GM19438 (cell line): Measurements from ENCODE around the gene MYO1G.
"Not testable (repeated sequence)": the region's sequence is repeated elsewhere in the genome, so short reads cannot be mapped to it uniquely, and the experiment has no call there.

Source experiments
- ATAC-seq: cut with Tn5 transposase; IDR thresholded peaks from one replicate; pipeline ENCODE4 v1.9.1; 2021; ENCODE audit warnings: low read depth; ENCODE audit not compliant: unreplicated experiment

The MYO1G gene

GRCh38 chr7:44978511-44979366 is at the start of gene MYO1G:
Gene MYO1G, minus strand, starts transcription at chr7:44979015. Its CDS starts 54 bp downstream, at chr7:44978961.
- ATAC-seq = peak; percentile 60

DNA sequence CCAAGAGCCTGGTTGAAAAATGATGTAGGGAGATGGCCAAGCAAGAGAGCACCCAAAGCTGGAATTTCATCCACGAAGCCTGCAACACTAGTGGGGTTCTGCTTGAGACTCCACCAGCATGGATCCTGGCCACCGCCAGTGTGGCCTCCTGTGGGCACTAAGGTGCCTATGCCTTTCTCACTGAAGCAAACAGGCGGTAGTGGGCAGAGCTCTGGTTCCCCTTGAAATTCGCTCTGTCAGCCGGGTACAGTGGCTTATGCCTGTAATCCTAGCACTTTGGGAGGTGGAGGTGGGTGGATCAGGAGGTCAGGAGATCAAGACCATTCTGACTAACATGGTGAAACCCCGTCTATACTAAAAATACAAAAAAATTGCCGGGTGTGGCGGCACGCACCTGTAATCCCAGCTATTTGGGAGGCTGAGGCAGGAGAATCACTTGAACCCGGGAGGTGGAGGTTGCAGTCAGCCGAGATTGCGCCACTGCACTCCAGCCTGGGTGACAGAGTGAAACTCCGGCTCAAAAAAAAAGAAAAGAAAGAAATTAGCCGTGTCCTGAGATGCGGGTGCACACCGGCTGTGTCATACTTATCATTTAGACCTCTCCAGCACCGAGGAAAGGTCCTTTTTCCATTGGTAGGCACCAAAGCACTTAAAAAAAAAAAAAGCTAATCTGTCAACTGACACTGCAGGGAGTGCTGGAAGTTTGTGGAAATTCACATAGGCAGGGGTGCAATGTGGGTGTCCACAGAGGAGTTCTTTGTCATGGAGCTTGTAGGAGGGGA is 49.5 kb upstream of the MYO1G start:
- ATAC-seq = no peak

DNA sequence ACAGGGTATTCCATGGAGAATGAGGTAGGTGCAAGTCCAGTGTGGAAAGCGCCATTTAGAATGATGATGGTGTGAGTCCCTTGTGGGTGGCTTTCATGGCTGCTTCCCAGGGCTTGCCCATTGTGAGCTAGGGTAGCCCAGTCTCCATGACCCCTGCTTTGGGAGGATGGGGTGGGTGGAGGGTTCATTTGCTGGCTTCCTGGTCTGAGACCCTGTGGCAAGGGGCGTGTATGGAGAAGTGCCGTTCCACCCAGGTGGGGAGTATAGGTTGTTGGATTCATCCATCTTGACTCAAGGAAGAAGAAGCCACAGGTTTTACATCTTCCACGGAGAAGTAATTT is 48.9 kb upstream of the MYO1G start:
- ATAC-seq = no peak

DNA sequence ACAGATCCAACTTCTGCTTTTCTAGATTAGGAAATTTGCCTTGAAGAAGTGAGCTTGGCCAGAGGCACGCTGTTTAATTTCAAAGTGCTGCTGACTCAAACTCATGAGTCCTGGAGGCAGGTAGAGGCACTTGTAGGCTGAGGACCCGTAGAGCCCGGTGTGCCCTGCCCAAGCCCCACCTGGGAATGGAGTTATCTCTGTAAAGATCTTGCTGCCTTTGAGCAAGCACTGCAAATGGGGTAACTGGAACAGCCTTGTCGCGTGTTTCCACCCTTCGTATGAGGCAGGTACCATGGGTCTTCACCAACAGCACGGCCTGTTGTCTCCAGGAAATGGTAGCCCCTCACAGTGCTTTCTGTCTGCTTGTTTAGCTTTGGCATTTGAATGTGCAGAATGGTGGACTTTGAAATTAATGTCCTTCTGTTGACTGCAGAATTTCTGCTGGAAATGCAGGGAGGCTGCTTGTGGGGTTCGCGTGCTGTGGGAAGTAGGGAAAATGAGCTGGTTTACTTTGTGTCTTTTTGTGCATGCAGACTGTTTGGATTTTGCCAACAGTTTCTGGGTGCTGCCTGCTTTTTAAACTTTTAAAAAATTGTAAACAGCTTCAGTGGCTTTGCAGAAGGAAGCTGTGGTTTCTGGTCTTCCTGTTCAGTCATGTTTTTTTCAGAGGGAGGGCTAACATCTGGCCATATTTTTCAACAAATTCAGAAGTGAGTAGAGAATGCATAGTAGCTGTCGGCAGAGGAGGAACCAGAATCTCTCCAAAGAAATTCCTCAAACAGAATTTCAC is 48.4 kb upstream of the MYO1G start:
- ATAC-seq = no peak

DNA sequence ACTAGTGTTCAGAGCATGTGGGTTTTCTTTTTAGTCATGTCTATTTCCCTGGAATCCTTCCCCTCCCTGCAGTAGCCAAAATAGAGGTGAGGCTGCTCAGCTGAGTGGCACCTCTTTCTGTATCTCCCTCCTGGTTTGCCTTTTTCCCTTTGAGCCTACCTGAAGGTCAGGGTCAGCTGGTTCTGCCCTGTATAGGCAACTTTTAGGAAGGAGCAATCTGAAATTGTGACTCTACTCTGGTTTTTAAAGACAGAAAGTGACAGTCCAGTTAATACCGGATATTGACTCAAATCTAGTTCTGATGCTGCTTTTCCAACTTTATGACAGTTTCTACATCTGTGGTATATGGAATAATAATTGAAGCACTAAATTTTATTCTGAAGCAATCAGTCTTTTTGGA is 47.2 kb upstream of the MYO1G start:
- ATAC-seq = no peak

- not testable (repeated sequence) for ATAC-seq
Observed at GRCh38 chr7:45025473-45025872, 46.7 kb upstream of the MYO1G start.

- ATAC-seq = no peak
Observed at GRCh38 chr7:45024126-45024744, 45.4 kb upstream of the MYO1G start.

DNA sequence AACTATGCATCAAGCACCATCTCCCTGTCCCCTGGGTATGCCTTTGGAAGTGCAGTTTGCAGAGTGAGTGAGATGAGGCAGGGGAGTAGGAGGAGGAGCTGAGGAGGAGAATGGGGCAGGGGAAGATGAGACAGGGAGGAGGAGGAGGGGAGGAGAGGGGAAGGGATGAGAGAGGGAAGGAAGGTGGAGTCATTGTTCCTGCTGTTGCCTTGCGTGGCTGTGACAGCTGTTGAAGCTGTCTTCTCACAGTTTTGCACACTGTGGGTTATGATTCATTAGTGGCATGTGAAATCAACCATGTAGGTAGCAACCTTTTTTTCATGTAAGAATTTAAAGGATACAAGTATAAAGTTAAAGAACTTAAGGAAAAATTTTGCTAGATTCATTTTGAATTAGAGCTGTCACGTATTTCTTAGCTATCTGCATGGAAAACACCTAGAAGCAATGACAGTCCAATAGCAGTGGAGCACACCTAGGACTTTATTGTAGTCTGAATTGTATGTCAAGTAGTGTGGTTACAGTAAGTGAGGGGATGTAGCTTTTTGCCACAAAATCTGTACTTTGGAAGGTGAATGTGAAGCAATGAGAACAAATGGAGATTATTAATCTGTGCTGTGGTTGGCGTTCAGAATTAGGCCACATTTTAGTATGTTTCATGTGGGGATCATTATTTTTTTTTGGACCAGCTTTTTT is 42.9 kb upstream of the MYO1G start:
- no peak for ATAC-seq

DNA sequence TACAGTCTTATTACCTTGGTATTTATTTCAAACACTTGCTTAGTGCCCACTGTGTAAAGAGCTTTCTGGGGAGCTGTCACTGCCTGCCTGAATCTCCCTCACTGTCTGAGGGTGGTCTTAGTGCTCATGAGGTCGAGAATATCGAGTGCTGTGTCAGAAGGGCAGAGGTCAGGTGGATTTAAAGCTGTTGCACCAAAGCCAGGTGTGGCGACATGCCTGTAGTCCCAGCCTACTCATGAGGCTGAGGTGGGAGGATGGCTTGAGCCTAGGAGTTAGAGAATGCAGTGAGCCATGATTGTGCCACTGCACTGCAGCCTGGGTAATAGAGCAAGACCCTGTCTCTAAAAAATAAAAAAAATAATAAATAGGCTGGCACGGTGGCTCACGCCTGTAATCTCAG is 42.1 kb upstream of the MYO1G start:
- no peak for ATAC-seq

DNA sequence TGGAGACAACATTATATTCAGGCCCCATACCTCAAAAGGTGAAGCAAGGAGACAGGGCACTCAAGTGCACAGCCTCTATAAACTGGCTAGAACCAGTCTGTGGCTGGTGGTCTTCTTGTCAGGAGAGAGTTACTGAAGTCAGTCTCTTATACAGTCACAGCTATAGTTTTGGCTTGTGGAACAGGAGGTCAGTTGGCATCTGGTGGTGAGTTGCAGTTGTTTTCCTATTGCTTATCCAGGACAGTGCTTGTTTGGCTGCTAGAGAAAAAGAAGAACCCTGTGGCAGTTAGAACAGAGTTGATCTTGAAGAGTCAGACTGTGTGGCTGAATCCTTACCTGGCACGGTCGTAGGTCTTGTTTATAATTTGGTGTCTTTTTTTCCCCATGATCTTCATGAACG is 38.4 kb upstream of the MYO1G start:
- ATAC-seq = no peak

DNA sequence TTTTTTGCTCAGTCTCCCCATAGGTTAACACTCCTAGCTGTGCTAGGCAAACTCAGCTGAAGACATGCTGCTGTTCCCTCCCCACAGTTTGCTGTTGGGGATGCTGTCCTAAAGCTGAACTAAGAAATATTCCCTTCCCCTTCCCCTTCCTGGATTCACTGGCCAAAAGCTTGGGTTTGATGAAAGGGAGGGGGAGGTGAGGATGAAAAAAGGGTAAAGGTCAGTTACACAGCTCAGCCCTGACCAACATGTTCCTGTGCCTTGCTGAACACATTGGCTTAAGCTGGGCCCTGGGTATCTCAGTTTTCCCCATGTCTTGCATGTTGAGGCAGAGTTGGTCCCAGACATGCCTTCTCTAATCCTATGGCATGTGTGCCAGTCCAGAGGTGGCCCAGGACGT is 36.5 kb upstream of the MYO1G start:
- no peak for ATAC-seq

DNA sequence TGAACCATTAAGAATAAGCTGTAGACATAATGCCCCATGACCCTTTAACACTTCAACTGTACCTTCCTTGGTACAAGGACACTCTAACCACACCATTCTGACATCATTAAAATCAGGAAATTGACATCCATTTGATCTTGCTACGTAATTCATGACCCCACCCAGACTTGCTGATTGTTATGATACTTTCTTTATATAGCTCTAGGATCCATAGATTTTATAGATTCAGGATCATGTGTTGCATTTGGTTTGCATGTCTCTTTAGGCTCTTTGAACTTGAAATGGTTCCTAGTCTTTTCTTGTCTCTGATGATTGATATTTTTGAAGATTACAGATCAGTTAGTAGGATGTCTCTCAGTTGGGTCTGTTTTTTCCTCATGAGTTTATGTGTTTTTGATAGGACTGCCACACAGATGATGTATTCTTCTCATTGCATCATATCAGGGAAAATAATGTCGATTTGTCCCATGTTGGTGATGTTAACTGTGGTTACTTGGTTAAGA is 34.7 kb upstream of the MYO1G start:
- ATAC-seq = no peak

GRCh38 chr7:45007571-45008328 is 28.9 kb upstream of the MYO1G start:
- peak; percentile 60 for ATAC-seq

- no peak for ATAC-seq
Observed at GRCh38 chr7:45007106-45007505, 28.3 kb upstream of the MYO1G start.

DNA sequence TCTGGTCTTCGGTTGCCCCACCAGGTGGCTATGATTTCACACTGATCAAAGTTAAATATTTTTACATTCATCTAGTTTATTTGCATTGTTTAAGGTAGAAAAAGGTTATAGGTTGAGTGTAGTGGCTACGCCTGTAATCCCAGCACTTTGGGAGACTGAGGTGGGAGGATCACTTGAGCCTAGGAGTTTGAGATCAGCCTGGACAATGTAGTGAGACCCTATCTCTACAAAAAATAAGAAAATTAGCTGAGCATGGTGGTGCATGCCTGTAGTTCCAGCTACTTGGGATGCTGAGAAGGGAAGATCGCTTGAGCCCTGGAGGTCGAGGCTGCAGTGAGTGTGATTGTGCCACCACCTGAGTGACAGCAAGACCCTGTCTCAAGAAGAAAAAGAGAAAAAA is 25.0 kb upstream of the MYO1G start:
- no peak for ATAC-seq

GRCh38 chr7:45001826-45002225 is 23.0 kb upstream of the MYO1G start:
- no peak for ATAC-seq

DNA sequence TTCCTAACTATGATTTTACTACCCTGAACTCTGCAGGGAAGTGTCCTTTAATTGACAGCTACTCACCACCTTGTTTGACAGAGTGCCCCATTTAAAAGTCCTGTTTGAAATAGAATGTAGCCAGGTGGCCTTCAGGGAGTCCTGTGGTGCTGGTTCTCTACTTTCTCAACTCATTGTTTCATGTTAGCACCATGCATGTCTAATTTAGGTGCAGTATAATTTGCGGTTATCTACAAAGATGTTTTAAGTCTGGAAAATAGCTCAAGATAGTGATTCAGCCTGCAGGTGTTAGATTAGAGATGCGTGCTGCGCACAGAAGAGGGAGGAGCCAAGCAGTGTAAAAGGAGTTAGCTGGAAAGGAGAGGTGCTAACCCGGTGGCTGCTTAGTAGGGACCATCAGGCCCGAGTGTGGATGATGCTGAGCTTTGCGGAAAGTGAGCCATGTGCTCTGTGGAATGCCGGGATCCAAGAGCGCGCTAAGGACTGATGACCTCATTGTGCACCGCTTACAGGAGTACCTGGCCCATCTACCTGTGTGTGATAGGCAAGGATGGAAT is 22.4 kb upstream of the MYO1G start:
- no peak for ATAC-seq

- ATAC-seq = no peak
Observed at GRCh38 chr7:45000093-45001032, 21.5 kb upstream of the MYO1G start, which contains the start of gene CCM2. Gene CCM2, plus strand, starts transcription at chr7:45000201. Its CDS starts 133 bp downstream, at chr7:45000334.
